HG03520 (cell line): ENCODE results near the gene PTPRN2.
"Not testable (repeated sequence)": the region's sequence is repeated elsewhere in the genome, so short reads cannot be mapped to it uniquely, and the experiment has no call there.

Experiments
- ATAC-seq: cut with Tn5 transposase; IDR thresholded peaks from one replicate; pipeline ENCODE4 v1.9.1; 2021; ENCODE audit warnings: mild to moderate bottlenecking, moderate library complexity; ENCODE audit not compliant: unreplicated experiment

PTPRN2 gene

DNA sequence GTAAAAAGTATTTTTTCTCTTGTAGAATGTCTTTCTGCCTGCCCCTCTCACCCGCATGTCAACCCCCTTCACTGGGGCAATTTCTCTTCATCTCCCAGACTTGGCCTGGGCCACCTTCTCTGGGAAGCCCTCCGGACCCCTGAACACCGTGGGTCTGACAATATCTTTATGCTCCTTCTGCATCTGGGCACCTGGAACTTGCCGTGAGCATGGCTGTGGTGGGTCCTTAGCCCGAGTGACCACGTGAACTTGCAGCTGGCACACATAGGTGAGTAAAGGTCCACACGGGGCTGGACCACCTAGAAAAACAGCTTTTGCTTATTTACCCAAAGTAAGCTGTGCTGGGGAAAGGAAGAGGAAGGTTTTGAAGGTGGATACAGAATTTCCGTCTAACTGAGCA is 650.6 kb downstream of the PTPRN2 start:
- ATAC-seq = no peak

DNA sequence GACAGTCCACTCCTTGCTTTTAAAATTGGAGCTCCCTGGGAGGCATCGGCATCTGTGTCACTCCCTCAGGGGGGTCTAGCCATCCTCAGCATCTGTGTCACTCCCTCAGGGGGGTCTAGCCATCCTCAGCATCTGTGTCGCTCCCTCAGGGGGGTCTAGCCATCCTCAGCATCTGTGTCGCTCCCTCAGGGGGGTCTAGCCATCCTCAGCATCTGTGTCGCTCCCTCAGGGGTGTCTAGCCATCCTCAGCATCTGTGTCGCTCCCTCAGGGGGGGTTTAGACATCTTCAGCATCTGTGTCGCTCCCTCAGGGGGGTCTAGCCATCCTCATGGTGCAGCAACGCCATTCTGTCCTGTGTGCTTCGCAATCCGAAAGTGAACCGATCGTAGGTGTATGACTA is 651.9 kb downstream of the PTPRN2 start:
- not testable (repeated sequence) for ATAC-seq

DNA sequence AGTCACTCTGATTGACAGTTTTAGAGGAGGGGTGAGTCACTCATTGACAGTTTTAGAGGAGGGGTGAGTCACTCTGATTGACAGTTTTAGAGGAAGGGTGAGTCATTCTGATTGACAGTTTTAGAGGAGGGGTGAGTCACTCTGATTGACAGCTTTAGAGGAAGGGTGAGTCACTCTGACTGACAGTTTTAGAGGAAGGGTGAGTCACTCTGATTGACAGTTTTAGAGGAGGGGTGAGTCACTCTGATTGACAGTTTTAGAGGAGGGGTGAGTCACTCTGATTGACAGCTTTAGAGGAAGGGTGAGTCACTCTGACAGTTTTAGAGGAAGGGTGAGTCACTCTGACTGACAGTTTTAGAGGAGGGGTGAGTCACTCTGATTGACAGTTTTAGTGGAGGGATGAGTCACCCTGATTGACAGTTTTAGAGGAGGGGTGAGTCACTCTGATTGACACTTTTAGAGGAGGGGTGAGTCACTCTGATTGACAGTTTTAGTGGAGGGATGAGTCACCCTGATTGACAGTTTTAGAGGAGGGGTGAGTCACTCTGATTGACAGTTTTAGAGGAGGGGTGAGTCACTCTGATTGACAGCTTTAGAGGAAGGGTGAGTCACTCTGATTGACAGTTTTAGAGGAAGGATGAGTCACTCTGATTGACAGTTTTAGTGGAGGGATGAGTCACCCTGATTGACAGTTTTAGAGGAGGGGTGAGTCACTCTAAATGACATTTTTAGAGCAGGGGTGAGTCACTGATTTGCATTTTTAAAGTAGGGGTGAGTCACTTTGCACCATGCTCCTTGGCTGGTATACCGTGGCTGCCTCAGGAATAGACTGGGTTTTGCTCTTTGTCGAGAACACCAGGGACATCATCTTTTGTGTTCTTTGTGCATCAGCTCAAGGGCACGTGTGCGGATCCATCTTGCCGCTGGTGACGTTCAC is 654.1 kb downstream of the PTPRN2 start:
- not testable (repeated sequence) for ATAC-seq

DNA sequence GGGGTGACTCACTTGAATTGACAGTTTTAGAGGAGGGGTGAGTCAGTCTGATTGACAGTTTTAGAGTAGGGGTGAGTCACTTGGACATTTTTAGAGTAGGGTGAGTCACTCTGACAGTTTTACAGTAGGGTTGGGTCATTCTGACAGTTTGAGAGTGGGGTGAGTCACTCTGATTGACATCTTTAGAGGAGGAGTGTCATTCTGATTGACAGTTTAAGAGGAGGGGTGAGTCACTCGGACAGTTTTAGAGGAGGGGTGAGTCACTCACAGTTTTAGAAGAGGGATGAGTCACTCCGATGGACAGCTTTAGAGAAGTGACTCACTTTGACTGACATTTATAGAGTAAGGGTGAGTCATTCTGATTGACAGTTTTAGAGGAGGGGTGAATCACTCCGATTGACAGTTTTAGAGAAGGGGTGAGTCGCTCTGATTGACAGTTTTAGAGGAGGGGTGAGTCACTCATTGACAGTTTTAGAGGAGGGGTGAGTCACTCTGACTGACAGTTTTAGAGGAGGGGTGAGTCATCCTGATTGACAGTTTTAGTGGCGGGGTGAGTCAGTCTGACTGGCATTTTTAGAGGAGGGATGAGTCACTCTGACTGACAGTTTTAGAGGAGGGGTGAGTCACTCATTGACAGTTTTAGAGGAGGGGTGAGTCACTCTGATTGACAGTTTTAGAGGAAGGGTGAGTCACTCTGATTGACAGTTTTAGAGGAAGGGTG is 655.0 kb downstream of the PTPRN2 start:
- no peak for ATAC-seq

DNA sequence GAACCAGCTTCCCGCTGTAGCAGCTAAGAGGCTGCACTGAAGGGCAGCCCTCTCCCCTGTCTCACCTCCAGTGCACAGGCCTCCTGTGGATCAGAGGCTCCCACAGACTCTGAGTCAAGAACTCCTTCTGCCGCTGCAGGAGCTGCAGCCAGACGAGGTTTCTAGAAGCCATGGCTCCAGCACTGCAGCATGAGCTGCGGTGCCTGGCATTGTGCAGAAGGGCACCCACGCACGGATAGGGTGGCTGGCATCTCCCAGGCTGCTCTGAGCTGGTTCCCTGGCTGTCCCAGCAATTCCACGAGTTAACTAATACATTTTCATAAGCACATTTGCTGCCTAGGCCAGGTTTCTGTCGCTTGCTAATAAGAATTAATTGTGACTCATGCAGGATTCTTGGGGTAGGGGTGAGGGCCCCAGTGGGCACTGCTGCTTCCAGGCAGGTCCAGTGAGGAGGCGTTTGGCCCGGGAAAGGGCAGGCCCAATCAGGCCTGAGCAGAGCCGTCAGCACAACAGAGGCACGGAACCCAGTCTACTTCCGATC is 656.6 kb downstream of the PTPRN2 start:
- ATAC-seq = no peak

DNA sequence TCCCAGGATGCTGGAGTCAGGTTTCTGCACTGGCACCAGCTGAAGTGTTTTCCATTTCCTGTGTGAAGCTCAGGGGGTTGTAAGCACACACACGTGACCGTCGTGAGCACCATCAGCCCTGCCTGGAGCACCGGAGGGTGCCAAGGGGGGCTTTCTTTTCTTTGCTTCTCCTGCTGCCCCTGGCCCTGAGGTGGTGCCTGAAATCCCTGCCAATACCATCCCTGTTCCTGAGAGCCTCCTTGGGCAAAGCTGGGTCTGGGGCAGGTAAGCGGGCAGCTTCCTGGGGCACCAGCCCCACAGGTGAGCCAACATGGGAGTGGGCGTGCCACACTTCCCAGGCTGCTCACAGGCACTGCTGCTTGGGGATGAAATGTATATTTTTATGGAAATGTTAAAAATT is 657.2 kb downstream of the PTPRN2 start:
- no peak for ATAC-seq

DNA sequence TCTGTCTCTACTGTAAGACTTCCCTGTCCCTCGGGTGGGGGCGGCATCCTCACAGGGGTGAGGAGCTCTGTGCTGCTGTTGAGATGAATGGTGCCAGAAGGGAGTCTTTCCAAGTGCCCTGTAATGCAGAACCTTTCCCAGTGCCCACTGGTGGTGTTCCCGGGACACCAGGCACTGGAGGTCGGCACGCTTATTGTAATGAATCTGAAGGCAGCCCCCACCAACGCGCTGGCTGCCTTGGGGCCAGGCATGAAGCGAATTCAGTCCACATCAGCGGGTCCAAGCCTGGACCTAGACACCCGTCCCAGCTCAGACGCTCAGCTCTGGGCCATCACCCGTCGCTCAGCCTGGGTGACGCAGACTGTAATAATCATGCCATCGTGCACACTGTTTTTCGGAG is 658.0 kb downstream of the PTPRN2 start:
- ATAC-seq = no peak

DNA sequence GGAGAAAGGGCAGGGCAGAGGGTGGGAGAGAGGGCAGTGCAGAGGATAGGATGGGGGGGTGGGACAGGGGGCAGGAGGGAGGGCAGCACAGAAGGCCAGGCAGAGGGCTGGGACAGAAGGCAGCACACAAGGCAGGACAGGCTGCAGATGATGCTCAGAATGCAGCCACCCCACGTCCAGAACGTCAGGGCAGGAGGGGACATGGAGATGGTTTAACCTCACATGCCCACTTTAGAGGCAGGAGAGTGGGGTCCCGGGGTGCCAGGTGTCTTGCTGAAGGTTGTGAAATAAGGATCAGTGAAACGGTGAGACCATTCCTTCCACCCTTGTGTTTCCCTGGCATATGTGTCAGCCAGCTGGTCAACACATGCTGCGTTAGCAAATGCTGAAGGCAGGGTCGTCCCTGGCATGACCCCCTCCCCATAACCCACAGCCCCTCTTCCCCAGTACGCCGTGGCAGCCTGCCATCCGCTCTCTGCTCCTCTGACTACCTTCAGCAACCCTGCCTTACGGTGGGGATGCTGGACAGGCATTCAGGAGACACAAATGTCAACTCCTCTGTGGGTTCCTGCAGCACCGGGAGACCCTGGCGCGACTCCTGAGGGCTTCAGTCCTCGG is 658.7 kb downstream of the PTPRN2 start:
- no peak for ATAC-seq

DNA sequence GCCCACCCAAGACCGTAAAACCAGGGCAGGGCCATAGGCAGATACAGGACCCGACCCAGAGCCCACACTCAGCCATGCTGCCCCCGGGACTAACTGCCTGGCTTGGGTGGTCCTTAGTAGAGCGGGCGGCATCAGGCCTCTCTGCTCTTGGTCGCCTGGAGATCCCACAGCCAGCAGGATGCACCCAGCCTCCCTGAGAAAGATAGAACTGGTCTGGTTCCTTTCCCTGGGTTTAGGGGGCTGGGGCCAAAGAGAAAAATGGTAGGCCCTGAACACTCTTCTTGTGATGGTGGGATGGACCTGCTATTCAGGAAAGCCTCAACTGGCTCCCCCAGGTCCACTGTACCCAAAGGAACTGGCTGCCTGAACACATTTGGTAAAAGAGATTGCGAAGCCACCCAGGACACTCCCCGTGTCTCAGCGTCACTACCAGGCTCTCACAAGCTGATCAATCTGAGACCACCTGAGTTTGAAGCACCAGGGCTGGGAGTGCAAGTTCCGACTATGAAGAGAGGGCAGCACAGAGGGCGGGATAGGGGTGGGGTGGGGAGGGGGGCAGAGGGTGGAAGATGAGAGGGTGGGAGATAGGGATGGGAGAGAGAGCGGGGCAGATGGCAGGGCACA is 659.3 kb downstream of the PTPRN2 start:
- ATAC-seq = no peak

DNA sequence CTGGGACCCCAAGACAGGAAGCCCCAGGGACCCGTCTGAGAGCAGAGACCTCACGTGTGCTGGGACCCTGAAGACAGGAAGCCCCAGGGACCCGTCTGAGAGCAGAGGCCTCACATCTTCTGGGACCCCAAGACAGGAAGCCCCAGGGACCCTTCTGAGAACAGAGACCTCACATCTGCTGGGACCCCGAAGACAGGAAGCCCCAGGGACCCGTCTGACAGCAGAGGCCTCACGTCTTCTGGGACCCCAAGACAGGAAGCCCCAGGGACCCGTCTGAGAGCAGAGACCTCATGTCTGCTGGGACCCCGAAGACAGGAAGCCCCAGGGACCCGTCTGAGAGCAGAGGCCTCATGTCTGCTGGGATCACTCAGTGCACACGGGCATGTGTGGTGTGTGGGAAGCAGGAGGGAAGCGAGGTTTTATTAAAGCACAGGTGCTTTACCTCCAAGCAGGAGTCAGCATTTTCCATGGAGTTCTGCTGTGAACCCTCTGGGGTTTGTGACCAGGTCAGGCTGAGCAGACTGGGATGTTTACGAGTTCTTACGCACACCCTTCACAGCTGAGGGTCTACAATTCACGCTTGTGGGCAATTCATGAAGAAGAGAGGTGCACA is 660.2 kb downstream of the PTPRN2 start:
- no peak for ATAC-seq

DNA sequence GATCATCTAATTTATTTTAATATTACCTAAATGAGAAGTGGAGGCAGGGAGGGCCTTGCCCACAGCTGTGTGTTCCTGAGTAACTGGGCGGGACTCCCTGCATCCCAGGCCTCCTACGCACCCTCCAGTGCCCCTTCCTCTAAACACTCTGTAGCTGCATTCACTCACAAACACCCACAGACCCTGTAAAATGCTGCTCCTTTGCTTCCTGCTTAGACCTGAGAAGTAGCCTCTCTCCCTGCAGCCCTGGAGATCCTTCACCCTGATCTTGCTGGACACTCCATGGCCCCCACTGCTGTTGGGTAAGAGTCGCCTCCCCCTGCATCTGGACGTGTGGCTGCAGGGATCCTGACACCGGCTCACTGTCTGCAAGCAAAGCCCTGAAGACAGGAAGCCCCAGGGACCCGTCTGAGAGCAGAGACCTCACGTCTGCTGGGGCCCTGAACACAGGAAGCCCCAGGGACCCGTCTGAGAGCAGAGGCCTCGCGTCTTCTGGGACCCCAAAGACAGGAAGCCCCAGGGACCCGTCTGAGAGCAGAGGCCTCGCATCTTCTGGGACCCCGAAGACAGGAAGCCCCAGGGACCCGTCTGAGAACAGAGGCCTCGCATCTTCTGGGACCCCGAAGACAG is 661.0 kb downstream of the PTPRN2 start:
- no peak for ATAC-seq

DNA sequence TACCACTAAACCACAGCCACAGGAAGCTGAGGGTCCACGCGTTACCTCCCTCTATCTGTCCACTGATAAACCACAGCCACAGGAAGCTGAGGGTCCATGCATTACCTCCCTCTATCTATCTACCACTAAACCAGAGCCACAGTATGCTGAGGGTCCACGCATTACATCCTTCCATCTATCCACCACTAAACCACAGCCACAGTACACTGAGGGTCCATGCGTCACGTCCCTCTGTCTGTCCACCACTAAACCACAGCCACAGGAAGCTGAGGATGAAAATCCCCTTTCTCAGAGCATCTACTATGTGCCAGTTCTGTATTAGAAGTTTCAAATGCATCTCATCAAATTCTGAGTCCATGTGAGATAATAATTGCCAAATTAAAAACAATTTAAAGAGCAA is 661.5 kb downstream of the PTPRN2 start:
- no peak for ATAC-seq

DNA sequence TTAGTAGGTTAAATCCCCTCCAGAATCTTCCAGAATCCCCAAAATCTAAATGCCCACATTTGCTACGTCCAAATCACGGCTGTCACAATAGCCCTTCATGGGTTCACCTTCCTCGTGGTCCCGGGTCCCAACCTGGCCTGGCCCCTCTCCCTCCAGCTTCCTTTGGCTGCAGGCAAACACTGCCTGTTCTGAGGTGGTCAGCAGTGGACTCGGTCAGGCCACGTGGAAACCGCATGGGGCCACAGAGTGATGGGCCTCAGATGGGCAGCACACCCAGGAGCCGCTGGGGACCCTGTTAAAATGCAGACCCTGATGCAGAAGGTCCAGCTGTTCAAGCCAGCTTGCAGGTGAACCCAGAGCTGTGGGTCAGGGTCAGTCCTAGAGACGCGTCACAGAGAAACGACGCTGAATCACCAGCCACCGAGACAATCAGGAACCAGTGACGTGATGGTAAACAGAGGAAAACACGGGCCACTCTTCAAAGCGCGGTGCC is 662.2 kb downstream of the PTPRN2 start:
- no peak for ATAC-seq

DNA sequence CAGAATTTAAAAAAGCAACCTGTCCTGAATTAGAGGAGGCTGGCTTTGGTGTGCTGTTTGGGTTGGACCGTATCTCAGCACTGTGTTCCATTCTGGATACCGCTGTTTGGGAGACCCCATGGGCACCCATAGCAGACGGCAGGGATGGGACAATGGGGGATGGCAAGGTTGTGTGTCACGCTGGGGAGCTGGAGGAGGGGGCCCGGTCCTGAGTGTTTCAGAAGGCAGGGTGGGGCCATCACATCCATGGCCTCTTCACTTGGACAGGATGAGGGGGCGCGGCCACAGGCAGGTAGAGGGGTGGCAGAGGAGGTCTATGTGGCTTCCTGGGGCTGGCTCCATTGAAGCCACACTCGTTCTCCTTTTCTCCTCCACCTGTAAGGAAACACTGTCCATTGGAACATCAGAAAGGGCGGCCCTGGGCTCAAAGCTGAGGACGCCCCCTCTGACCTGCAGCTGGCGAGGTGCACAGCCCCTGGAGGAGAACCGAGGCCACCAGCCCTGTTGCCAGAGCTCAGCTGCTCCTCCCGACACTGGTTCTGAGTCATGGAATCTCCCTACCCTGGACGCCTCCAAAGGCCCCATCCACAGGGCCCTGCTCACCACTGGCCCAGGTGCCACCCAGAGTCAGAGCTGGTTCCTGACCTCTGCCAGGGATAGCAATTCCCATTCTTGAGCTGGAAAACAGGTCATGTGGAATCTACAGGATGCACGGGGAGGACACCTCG is 663.6 kb downstream of the PTPRN2 start:
- ATAC-seq = no peak

DNA sequence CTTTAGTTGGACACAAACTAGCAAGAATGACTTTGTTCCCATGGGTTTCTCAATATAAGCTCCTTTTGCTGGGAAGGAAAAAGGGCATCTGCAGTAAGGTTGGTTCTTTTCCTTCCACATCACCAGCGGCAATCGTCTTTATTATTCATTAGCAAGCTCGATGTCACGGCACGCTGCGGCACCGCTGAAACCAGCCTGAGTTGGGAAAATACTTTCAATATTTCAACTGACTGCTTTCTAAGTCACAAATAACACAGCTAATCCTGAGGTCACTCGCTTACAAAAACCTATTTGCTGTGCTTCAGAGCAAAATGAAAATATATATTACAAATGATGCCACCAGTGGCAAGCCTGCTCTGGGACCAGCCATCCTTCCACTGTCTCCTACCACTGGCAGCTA is 665.0 kb downstream of the PTPRN2 start:
- no peak for ATAC-seq

DNA sequence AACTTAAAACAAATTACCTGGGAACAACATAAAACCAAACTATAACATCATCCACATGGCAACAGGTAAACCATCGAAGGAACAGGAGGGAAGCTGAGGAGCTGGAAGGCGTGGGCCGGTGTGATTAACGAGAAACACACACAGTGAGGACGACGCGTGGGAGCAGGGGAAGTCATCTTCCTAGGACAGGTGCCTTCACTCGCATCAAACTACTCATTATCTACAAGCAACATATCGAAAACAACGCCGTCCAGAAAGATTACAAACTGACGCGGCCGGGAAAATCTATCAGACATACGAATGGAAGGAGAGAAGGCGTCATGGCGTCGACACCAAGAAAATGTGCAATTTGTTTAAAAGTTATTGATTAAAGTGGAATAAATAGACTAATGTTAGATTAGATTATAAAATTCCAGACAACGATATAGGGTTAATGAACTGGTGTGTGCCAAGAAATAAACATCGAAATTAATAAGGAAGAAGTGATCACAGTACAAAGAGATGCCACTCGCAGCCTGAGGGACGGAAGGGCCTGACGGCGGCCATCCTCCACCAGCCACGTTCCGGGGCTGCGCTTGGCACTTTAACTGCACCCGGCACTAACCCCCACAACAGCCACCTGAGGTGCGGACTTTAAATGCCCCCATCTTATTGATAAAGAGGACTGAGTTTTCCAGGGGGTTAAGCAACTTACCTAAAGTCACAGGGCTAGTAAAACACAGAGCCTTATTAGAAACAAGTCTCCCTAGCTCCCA is 669.1 kb downstream of the PTPRN2 start:
- no peak for ATAC-seq

DNA sequence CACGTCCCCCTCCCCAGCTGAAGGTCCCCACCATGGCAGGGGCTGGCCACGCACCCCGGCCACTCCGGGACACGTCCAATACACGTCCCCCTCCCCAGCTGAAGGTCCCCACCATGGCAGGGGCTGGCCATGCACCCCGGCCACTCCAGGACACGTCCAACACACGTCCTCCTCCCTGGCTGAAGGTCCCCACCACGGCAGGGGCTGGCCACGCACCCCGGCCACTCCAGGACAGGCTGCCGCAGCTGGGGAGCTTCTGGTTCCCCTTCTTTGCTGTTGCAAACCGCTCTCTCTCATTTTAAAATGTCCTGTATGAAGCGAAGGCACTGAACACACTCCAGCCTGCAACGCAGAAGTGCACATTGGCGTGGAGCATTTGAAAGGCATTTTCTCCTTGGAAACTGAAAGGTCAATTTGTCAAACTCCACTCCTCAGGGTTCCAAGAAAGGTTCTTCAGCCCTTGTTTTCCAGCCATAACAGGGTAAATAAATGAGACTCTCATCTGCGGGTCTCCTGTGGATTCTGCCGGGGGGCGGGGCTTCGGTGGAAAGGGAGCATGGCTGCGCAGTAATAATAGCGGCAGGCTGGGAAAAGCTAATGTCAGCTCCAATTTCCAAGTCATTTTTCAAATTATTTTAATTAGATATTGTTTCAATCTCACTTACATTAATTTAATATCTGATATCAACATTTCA is 670.5 kb downstream of the PTPRN2 start:
- no peak for ATAC-seq

DNA sequence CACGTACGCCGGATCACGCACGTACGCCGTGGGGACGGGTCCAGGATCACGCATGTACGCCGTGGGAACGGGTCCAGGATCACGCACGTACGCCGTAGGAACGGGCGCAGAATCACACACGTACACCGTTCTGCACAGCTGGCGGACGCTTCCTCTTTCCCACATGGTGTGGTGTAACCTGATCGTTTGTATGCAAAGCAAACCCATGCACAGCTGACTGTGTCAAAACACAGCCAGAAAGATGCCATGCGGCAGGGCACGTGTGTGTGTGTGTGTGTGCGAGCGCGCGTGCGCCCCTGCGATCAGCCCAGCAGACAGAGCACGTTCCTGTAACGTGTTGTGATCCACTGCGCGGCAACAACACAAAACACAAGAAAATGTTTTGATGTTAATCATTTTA is 677.2 kb downstream of the PTPRN2 start:
- no peak for ATAC-seq
